B cell (primary cell): Measurements from ENCODE around the gene EXOC4. TPM values are rescaled to one million over a fixed set of nuclear protein-coding genes. Genes with fewer than 3 reads are reported as not detected.

Experiments
- ATAC-seq: fragments of 200-7000 bp; cut with Tn5 transposase; one replicate; pipeline ENCODE4 v1.10.0; 2021; ENCODE audit warnings: low read depth, mild to moderate bottlenecking, moderate number of reproducible peaks, moderate library complexity
- CTCF ChIA-PET: fragments of 350-600 bp; sonication (Branson Sonifier 250); formaldehyde crosslinking; loops from one replicate; lab custom pipeline; 2021; ENCODE audit warnings: antibody characterized with exemption, inconsistent platforms; lab: Charles Lee
- POLR2A ChIA-PET: fragments of 350-600 bp; sonication (Branson Sonifier 250); formaldehyde crosslinking; loops from one replicate; lab custom pipeline; 2021; ENCODE audit warnings: antibody characterized with exemption; lab: Charles Lee
- DNase-seq: peaks from one replicate; pipeline ENCODE4 v3.0.0; 2013
- H2AFZ ChIP-seq: 2 replicates; pipeline ENCODE4 v1.6.1; 2012; ENCODE audit warnings: mild to moderate bottlenecking, low read depth, low read length; ENCODE audit not compliant: insufficient read depth, poor library complexity, severe bottlenecking
- H3K27ac ChIP-seq, 2 donors: 1 replicate in 1 of 2; 2 replicates in 1 of 2; pipeline ENCODE4 v1.5.1; 2012 to 2013; ENCODE audit warnings: low read length in 2 of 2, mild to moderate bottlenecking in 2 of 2, moderate library complexity in 1 of 2
- H3K27me3 ChIP-seq, 4 experiments: fragments of 200-600 bp in 1 of 4; sonication (generic) in 1 of 4; replicated peaks in 1 of 4; 1 replicate in 2 of 4; 2 replicates in 2 of 4; pipeline versions ENCODE4 v1.6.1 to v1.7.0; 2013 to 2016; ENCODE audit warnings: low read length in 3 of 4, mild to moderate bottlenecking in 2 of 4, mixed read lengths in 1 of 4, moderate library complexity in 1 of 4; ENCODE audit not compliant: insufficient read depth in 4 of 4, control insufficient read depth in 3 of 4; ENCODE audit errors: control extremely low read depth in 1 of 4
- H3K36me3 ChIP-seq, 2 experiments: replicated peaks in 1 of 2; 1 replicate in 1 of 2; 2 replicates in 1 of 2; pipeline versions ENCODE4 v1.6.1 to v1.7.1; 2013; ENCODE audit warnings: low read length in 1 of 2; ENCODE audit not compliant: insufficient read depth in 2 of 2, control insufficient read depth in 1 of 2; ENCODE audit errors: control extremely low read depth in 1 of 2, extremely low read depth in 1 of 2
- H3K4me1 ChIP-seq, 2 donors: fragments of 200-600 bp in 1 of 2; sonication (generic) in 1 of 2; 1 replicate in 1 of 2; 2 replicates in 1 of 2; pipeline versions ENCODE4 v1.5.1 to v1.6.1; 2013 to 2017; ENCODE audit warnings: low read length in 2 of 2; ENCODE audit not compliant: control insufficient read depth in 2 of 2, insufficient read depth in 2 of 2
- H3K4me2 ChIP-seq: replicated peaks from 2 replicates; pipeline ENCODE3; 2012; ENCODE audit warnings: mild to moderate bottlenecking, low read depth, low read length; ENCODE audit not compliant: poor library complexity, severe bottlenecking
- H3K4me3 ChIP-seq, 5 experiments: fragments of 200-600 bp in 1 of 5; sonication (generic) in 1 of 5; 1 replicate in 3 of 5; 2 replicates in 2 of 5; pipeline versions ENCODE4 v1.5.1 to v1.7.0; 2011 to 2016; ENCODE audit warnings: low read length in 4 of 5, mild to moderate bottlenecking in 4 of 5, low read depth in 2 of 5, control low read depth in 1 of 5, moderate library complexity in 1 of 5; ENCODE audit not compliant: insufficient read depth in 1 of 5; ENCODE audit errors: control extremely low read depth in 1 of 5, extremely low read depth in 1 of 5
- H3K79me2 ChIP-seq: fragments of 200-600 bp; sonication (generic); one replicate; pipeline ENCODE4 v1.6.0; 2016; ENCODE audit warnings: low read length; ENCODE audit not compliant: control insufficient read depth, insufficient read depth
- H3K9ac ChIP-seq: fragments of 200-600 bp; sonication (generic); 2 replicates; pipeline ENCODE4 v1.6.1; 2017; ENCODE audit warnings: mild to moderate bottlenecking, low read length, moderate library complexity
- H3K9me3 ChIP-seq, 3 donors: one replicate each; pipeline versions ENCODE4 v1.6.1 to v1.7.1; 2013; ENCODE audit warnings: low read length in 2 of 3; ENCODE audit not compliant: control insufficient read depth in 2 of 3, insufficient read depth in 1 of 3; ENCODE audit errors: control extremely low read depth in 1 of 3
- H4K20me1 ChIP-seq: 2 replicates; pipeline ENCODE4 v1.6.0; 2012; ENCODE audit warnings: mild to moderate bottlenecking, low read length; ENCODE audit not compliant: insufficient read depth, control insufficient read depth, poor library complexity, severe bottlenecking
- H3K27ac Mint-ChIP-seq: one replicate; pipeline ENCODE4 v1.8.0; 2021; ENCODE audit warnings: mixed read lengths
- H3K27me3 Mint-ChIP-seq: one replicate; pipeline ENCODE4 v1.8.0; 2021; ENCODE audit warnings: mixed read lengths
- H3K4me1 Mint-ChIP-seq: one replicate; pipeline ENCODE4 v1.8.0; 2021; ENCODE audit warnings: mixed read lengths
- H3K4me3 Mint-ChIP-seq: one replicate; pipeline ENCODE4 v1.8.0; 2021; ENCODE audit warnings: mixed read lengths
- H3K9me3 Mint-ChIP-seq: one replicate; pipeline ENCODE4 v1.8.0; 2022; ENCODE audit warnings: mixed read lengths; ENCODE audit not compliant: insufficient read depth
- EZH2 ChIP-seq: IDR thresholded peaks from 2 replicates; pipeline ENCODE4 v1.6.1; 2012; ENCODE audit warnings: borderline replicate concordance, low read depth, mild to moderate bottlenecking, moderate library complexity, low read length; ENCODE audit not compliant: insufficient read depth, poor library complexity, severe bottlenecking
- WGBS: methylation state at CpG from one replicate; pipeline ENCODE4 v1.1.5; 2013; ENCODE audit warnings: missing lambda C conversion rate; ENCODE audit not compliant: insufficient coverage; 5-methylcytosine and 5-hydroxymethylcytosine counted together
- intact Hi-C: fragments of 100-400 bp; cut with micrococcal nuclease; formaldehyde crosslinking; loops from one replicate; pipeline ENCODE4 v1.10.0; 2022
- polyA plus RNA-seq: library from polyadenylated mRNA; depleted of rRNA; stranded (reverse); fragments of >200 nt; gene quantifications from 2 replicates; pipeline ENCODE4 v1.2.3, GENCODE V29; 2012
- total RNA-seq, 2 donors: library from RNA; stranded (reverse); fragments of 120-200 nt in 1 of 2; gene quantifications; 1 replicate in 1 of 2; 2 replicates in 1 of 2; pipeline versions ENCODE4 v1.2.3 to v1.2.4, GENCODE V29; 2013 to 2022
- TF ChIP-seq, protein P1 (sequence below): fragments of 200-600 bp; IDR thresholded peaks from one replicate; pipeline ENCODE4 v1.8.0; 2022; ENCODE audit warnings: antibody characterized with exemption, mild to moderate bottlenecking

EXOC4 gene
- total and polyA plus RNA-seq, 2 donors (not counting 1 experiment from before 2014, with no cell fraction given) = 16.7 to 135 TPM

DNA sequence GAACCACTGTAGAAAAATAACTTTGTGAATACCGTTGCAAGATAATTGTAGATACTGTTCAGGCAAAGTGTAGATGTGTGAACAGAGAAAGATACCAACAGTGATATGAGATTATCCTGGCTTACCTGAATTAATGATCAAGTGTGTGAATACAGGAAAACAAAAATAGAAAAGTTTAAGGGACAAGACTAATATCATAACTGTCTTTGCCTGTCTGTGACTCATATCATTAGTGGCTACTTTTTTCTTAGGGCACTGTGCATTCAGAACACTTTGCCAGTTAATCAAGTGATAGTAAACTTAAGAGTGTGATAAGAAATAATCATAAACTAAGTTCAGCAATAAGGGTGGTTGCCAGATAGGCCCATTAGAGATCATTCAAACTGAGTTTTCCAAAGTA lies 551.2 kb downstream of the EXOC4 start:
- H3K9ac ChIP-seq = no peak overlapping the region
- WGBS = 89% methylated on average over 1 of the region's 1 CpG
- no peaks in the 10 kb centered on the region for H3K27me3 ChIP-seq
- CTCF ChIA-PET = no interaction called here
- H4K20me1 ChIP-seq = no peaks in the 10 kb centered on the region
- no peak overlapping the region for H3K4me2 ChIP-seq
- DNase-seq = no peak
- H3K4me3 Mint-ChIP-seq = no peak overlapping the region
- no peaks in the 10 kb centered on the region for H3K4me1 ChIP-seq
- no peaks in the 10 kb centered on the region for H3K27me3 Mint-ChIP-seq
- no peaks in the 10 kb centered on the region for H3K36me3 ChIP-seq
- H3K79me2 ChIP-seq = no peaks in the 10 kb centered on the region
- no peaks in the 10 kb centered on the region for H3K4me1 Mint-ChIP-seq
- intact Hi-C loops = no loop called here
- no peak for ATAC-seq
- H3K4me3 ChIP-seq = no peak overlapping the region
- TF ChIP-seq, protein P1, sequence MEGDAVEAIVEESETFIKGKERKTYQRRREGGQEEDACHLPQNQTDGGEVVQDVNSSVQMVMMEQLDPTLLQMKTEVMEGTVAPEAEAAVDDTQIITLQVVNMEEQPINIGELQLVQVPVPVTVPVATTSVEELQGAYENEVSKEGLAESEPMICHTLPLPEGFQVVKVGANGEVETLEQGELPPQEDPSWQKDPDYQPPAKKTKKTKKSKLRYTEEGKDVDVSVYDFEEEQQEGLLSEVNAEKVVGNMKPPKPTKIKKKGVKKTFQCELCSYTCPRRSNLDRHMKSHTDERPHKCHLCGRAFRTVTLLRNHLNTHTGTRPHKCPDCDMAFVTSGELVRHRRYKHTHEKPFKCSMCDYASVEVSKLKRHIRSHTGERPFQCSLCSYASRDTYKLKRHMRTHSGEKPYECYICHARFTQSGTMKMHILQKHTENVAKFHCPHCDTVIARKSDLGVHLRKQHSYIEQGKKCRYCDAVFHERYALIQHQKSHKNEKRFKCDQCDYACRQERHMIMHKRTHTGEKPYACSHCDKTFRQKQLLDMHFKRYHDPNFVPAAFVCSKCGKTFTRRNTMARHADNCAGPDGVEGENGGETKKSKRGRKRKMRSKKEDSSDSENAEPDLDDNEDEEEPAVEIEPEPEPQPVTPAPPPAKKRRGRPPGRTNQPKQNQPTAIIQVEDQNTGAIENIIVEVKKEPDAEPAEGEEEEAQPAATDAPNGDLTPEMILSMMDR = no peak
- no peak for TF ChIP-seq EZH2
- H3K27ac ChIP-seq = no peak overlapping the region
- H2AFZ ChIP-seq = no peak overlapping the region
- H3K27ac Mint-ChIP-seq = no peak overlapping the region
- no peaks in the 10 kb centered on the region for H3K9me3 ChIP-seq
- POLR2A ChIA-PET = no interaction called here
- H3K9me3 Mint-ChIP-seq = no peaks in the 10 kb centered on the region

DNA sequence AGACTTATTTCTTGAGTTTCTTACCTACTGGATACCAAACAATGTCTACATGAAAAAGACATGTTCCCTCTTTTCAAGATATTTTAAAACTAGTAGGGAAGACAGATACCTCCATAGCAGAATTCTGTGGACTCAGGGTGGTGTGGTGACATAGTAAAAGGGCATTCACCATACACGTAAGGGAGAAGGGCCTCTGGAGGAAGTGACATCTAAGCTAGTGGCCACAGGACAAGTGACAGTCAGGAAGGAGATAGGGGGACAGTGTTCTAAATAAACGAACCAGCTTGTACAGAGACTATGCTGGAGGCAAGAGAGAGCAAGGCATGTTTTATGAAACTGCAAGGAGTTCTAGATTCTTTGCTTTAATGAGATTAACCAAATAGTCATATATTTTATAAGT lies 552.5 kb downstream of the EXOC4 start:
- TF ChIP-seq, protein P1 = no peak
- no peak for TF ChIP-seq EZH2
- Mint-ChIP-seq H3K4me1 (no peaks in the 10 kb centered on the region), H3K27me3 (no peaks in the 10 kb centered on the region), H3K9me3 (no peaks in the 10 kb centered on the region), H3K4me3 (no peak overlapping the region), H3K27ac (no peak overlapping the region)
- Histone ChIP-seq H3K27me3 (no peaks in the 10 kb centered on the region), H3K4me3 (no peak overlapping the region), H3K4me2 (no peak overlapping the region), H3K9ac (no peak overlapping the region), H3K36me3 (no peaks in the 10 kb centered on the region), H3K79me2 (no peaks in the 10 kb centered on the region), H3K9me3 (no peaks in the 10 kb centered on the region), H2AFZ (no peak overlapping the region), H3K4me1 (no peaks in the 10 kb centered on the region), H3K27ac (no peak overlapping the region), H4K20me1 (no peaks in the 10 kb centered on the region)
- ChIA-PET POLR2A (no interaction called here), CTCF (no interaction called here)
- intact Hi-C loops = no loop called here
- WGBS = 73% methylated on average over 1 of the region's 2 CpGs
- DNase-seq (no peak), ATAC-seq (no peak)
